BE2C (cell line): ENCODE data around the gene RPL13.

Experiments
- DNase-seq: peaks from one replicate; pipeline ENCODE4 v3.0.0-alpha.2; 2020
- H3K27me3 ChIP-seq: fragments of 250-450 bp; sonication (Bioruptor Pico); 2 replicates; pipeline ENCODE4 v1.5.1; 2020; ENCODE audit warnings: mild to moderate bottlenecking
- H3K36me3 ChIP-seq: fragments of 250-450 bp; sonication (Bioruptor Pico); 2 replicates; pipeline ENCODE4 v1.5.1; 2020; ENCODE audit warnings: mild to moderate bottlenecking
- H3K4me1 ChIP-seq: fragments of 250-450 bp; sonication (Bioruptor Pico); 2 replicates; pipeline ENCODE4 v1.5.1; 2020
- H3K4me3 ChIP-seq: 2 replicates; pipeline ENCODE4 v1.5.1; 2011; ENCODE audit warnings: low read depth, low read length
- H3K9me3 ChIP-seq: fragments of 250-450 bp; sonication (Bioruptor Pico); 2 replicates; pipeline ENCODE4 v1.5.1; 2020
- TF ChIP-seq, protein P1 (sequence below): IDR thresholded peaks from 2 replicates; pipeline ENCODE4 v1.5.1; 2012; ENCODE audit warnings: mild to moderate bottlenecking, low read depth, low read length

RPL13 gene

DNA sequence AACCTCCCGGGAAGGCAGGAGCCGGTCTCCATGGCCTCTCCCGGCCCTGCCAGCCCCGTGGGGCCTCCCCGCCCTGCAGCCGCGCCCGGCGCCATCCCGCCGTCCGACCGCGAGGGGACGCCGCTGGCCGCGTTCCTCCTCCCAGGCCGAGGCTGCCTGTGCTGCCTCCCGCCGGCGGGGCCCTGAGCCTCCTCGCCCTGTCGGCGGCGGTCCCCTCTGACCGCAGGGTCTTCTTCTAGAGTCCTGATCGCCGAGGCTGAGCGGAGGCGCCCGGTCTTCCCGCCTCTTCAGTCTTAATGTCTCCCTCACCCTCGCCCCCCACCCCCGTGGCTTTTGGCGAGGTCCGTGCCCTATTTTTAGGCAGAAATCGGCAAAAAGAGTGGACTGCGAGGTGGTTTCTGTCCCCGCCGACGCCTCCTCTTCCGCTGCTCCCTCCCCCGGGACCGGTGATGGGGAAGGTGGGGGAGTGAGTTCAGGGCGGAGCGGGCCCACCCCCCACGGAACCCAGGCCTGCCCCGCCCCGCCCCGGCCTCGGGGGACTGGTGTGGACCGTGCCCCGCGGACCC is 14.3 kb downstream of the RPL13 start:
- peak; percentile 11 for DNase-seq
- peaks cover 3% of the 10 kb centered on the region; the same call in 1 of the 2 replicates for H3K4me1 ChIP-seq
- TF ChIP-seq, protein P1, sequence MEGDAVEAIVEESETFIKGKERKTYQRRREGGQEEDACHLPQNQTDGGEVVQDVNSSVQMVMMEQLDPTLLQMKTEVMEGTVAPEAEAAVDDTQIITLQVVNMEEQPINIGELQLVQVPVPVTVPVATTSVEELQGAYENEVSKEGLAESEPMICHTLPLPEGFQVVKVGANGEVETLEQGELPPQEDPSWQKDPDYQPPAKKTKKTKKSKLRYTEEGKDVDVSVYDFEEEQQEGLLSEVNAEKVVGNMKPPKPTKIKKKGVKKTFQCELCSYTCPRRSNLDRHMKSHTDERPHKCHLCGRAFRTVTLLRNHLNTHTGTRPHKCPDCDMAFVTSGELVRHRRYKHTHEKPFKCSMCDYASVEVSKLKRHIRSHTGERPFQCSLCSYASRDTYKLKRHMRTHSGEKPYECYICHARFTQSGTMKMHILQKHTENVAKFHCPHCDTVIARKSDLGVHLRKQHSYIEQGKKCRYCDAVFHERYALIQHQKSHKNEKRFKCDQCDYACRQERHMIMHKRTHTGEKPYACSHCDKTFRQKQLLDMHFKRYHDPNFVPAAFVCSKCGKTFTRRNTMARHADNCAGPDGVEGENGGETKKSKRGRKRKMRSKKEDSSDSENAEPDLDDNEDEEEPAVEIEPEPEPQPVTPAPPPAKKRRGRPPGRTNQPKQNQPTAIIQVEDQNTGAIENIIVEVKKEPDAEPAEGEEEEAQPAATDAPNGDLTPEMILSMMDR: no peak
- no peak overlapping the region for H3K4me3 ChIP-seq
- H3K27me3 ChIP-seq: peaks cover 10% of the 10 kb centered on the region
- no peaks in the 10 kb centered on the region; the same call in 1 of the 2 replicates for H3K9me3 ChIP-seq
- no peaks in the 10 kb centered on the region for H3K36me3 ChIP-seq

DNA sequence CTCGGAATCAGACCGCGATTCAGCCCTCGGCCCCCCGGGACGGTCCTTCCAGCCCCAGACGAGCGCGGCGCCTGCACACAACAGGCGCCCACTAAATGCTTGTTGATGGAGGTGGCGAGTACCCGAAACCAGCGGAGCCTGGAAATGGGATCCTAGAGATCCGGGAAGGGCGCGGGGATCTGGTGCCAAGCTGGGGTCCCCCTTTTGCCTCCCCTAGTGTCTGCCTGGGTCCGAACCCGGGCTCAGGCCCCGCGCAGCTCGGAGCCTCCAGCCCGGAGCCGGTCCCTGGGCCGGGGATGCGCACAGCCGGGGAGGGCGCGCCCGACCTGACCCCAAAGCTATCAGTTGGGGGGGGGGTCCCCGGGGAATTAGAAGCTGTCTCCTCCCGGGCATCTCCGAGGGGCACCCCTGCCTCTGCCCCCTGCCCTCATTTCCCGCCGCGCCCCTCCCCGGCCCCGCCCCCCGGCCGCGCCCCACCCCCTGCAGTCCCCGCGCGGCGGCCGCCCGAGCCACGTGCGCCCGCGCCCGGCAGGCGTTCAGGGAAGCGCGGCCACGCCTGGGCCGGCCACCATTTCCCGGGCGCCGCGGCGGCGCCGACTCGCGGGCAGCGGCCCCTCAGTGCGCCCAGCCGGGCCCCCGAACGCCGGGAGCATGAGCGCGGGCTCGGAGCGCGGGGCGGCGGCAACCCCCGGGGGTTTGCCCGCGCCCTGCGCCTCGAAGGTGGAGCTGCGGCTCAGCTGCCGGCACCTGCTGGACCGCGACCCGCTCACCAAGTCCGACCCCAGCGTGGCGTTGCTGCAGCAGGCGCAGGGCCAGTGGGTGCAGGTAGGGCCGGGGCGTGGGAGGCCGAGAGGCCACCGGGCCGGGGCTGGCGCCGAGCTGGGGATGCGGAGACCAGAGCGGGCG is 15.0 kb downstream of the RPL13 start, which contains the start of gene CPNE7:
Gene CPNE7 (plus strand): TSS at position 512 of the 906 bp plus-strand sequence. CDS start 140 bp downstream, at position 652.
- Histone ChIP-seq H3K36me3 (no peaks in the 10 kb centered on the region), H3K27me3 (peaks cover 10% of the 10 kb centered on the region), H3K9me3 (no peaks in the 10 kb centered on the region; the same call in 1 of the 2 replicates), H3K4me3 (peak within 1 kb of the TSS; percentile 44), H3K4me1 (peaks cover 3% of the 10 kb centered on the region; the same call in 1 of the 2 replicates)
- TF ChIP-seq, protein P1: no peak
- DNase-seq: peak; percentile 30

DNA sequence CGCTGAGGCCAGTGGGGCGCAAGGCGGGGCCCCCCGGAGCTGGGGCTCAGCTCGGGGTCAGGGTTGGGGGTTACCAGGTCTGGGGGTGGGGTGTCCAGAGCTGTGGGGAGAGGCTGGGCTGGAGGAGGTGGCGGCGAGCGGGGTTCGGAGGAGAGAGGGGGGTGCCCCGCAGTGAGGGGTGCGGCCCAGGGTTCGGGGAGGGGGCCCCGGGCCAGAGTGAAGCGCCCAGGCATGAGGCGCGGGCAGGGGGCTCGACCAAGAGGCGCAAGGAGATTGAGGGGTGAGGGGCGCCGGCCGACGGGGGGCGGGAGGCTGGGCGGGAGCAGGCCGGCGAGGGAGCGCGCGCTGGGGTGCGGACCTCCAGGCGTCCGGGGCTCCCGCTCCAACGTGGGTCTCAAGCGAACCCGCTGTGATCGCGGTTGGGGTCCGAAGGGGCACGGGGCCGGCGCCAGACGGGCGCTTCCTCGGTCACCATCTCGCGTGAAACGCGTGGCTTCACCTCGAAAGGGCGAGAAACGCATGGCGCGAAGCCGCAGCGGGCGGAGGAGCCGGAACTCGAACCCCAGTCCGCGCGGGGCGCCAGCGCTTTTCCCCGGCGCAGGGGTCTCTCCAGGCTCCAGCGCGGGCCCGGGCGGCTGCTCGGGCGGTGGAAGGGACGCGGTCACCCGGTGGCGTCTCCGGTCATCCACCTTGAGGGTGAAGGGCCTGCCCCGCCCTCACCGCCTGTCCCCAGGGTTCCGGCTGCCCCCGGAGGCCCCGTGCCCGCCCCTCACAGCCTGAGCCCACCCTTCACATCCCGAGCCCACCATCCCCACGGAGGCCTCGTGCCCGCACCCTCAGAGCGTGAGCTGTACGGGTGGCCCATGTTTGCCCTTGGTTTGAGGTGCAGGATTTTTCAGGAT is 15.9 kb downstream of the RPL13 start:
- peaks cover 3% of the 10 kb centered on the region; the same call in 1 of the 2 replicates for H3K4me1 ChIP-seq
- peak overlapping the region; percentile 44 for H3K4me3 ChIP-seq
- peak; percentile 11 for DNase-seq
- TF ChIP-seq, protein P1: no peak
- H3K9me3 ChIP-seq: no peaks in the 10 kb centered on the region; the same call in 1 of the 2 replicates
- H3K27me3 ChIP-seq: peaks cover 10% of the 10 kb centered on the region
- no peaks in the 10 kb centered on the region for H3K36me3 ChIP-seq

DNA sequence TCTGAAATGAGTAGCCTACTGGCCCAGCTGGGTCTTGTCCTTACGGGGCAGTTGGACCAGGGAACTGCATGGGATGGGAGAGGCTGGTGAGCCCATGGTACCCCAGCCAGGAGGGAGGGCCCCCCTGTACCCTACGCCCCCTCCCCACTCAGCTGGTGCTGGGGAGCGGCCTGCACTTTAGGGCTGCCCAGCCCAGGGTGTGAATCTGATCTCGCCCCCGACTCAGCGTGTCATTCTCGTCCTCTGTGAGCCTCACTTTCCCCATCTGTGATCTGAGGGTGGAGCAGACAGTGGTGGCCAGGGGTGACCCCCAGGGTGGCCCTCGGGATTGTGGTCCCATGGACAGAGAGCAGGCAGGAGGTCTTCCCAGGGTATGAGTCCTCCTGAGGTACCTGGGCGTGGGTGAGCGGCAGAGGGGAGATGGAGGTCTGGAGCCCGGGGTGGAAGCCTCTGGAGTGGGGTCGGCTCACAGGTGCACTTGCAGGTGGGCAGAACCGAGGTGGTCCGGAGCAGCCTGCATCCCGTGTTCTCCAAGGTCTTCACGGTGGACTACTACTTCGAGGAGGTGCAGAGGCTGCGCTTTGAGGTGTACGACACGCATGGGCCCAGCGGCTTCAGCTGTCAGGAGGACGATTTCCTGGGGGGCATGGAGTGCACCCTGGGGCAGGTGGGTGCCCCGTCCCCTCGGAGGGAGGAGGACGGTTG is 16.7 kb downstream of the RPL13 start:
- H3K9me3 ChIP-seq: no peaks in the 10 kb centered on the region; the same call in 1 of the 2 replicates
- H3K4me1 ChIP-seq: peaks cover under 1% of the 10 kb centered on the region; the same call in 1 of the 2 replicates
- TF ChIP-seq, protein P1: no peak
- DNase-seq: no peak
- H3K27me3 ChIP-seq: peaks cover 10% of the 10 kb centered on the region
- no peaks in the 10 kb centered on the region for H3K36me3 ChIP-seq
- peak overlapping the region; percentile 44 for H3K4me3 ChIP-seq

DNA sequence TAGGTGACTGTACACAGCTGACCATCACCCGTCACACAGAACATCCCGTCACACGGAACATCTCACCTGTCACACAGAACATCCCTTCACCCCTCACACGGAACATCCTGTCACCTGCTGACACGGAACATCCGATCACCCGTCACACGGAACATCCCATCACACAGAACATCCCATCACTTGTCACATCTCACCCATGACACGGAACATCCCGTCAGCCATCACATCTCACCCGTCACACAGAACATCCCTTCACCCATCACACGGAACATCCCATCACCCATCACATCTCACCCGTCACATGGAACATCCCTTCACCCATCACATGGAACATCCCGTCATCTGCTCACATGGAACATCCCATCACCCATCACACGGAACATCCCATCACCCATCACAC is 18.9 kb downstream of the RPL13 start:
- H3K27me3 ChIP-seq: peaks cover 10% of the 10 kb centered on the region
- TF ChIP-seq, protein P1: no peak

More for the DNA sequence above, 18.9 kb downstream of the RPL13 start:
- Histone ChIP-seq H3K4me1 (no peaks in the 10 kb centered on the region), H3K4me3 (no peak overlapping the region), H3K9me3 (no peaks in the 10 kb centered on the region; the same call in 1 of the 2 replicates), H3K36me3 (peaks cover 5% of the 10 kb centered on the region)
- no peak for DNase-seq
